PFSK-1 (cell line): ENCODE results near the gene GSX1.

Source experiments
- FOXP2 ChIP-seq: optimal IDR thresholded peaks from 2 replicates; pipeline ENCODE3; 2011; ENCODE audit warnings: borderline replicate concordance, control low read depth, inconsistent platforms; ENCODE audit not compliant: insufficient read depth; ENCODE audit errors: extremely low read length, extremely low read depth
- POLR2AphosphoS5 ChIP-seq: IDR thresholded peaks from 2 replicates; pipeline ENCODE4 v1.6.1; 2012; ENCODE audit warnings: low read depth, mild to moderate bottlenecking, control low read depth, low read length, moderate library complexity
- TAF1 ChIP-seq: IDR thresholded peaks from 2 replicates; pipeline ENCODE4 v1.6.1; 2012; ENCODE audit warnings: low read length, control low read depth, borderline replicate concordance; ENCODE audit not compliant: insufficient read depth
- TF ChIP-seq, protein P1 (sequence below), 2 experiments: IDR thresholded peaks; 2 replicates each; pipeline versions ENCODE4 v1.6.1 to v1.8.0; 2011 to 2012; ENCODE audit warnings: low read depth in 2 of 2, low read length in 2 of 2, control low read depth in 1 of 2, inconsistent platforms in 1 of 2, mild to moderate bottlenecking in 1 of 2, moderate library complexity in 1 of 2; ENCODE audit not compliant: insufficient read depth in 1 of 2

DNA sequence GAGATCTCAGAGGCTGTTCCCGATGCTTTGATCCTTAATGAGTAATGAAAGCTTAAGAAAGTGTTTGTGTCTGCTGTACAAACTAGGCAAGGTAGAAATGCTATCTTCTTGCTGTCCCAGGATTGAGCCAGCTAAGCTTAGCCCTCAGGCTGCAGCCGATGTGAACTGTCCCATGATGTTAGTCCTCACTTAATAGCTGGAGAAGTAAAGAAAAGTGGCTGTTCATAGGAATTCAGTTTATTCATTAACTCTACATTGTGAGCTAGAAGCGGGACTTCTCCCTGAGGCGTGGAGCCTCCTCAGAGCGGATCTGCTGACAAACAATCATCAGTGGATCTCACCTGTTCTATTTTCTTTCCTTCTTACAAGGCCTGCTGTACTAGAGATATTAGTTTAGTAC, 10.1 kb upstream of the GSX1 start:
- TF ChIP-seq POLR2AphosphoS5 (no peak), FOXP2 (no peak), TAF1 (no peak)
- TF ChIP-seq, protein P1, sequence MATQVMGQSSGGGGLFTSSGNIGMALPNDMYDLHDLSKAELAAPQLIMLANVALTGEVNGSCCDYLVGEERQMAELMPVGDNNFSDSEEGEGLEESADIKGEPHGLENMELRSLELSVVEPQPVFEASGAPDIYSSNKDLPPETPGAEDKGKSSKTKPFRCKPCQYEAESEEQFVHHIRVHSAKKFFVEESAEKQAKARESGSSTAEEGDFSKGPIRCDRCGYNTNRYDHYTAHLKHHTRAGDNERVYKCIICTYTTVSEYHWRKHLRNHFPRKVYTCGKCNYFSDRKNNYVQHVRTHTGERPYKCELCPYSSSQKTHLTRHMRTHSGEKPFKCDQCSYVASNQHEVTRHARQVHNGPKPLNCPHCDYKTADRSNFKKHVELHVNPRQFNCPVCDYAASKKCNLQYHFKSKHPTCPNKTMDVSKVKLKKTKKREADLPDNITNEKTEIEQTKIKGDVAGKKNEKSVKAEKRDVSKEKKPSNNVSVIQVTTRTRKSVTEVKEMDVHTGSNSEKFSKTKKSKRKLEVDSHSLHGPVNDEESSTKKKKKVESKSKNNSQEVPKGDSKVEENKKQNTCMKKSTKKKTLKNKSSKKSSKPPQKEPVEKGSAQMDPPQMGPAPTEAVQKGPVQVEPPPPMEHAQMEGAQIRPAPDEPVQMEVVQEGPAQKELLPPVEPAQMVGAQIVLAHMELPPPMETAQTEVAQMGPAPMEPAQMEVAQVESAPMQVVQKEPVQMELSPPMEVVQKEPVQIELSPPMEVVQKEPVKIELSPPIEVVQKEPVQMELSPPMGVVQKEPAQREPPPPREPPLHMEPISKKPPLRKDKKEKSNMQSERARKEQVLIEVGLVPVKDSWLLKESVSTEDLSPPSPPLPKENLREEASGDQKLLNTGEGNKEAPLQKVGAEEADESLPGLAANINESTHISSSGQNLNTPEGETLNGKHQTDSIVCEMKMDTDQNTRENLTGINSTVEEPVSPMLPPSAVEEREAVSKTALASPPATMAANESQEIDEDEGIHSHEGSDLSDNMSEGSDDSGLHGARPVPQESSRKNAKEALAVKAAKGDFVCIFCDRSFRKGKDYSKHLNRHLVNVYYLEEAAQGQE (IDR thresholded peaks at IDR 0.05; ENCODE audit: insufficient read depth in 1 of 2, low read depth in 2 of 2, low read length in 2 of 2): no peak
